OCI-LY1 (cell line): Measurements from ENCODE around the gene PVALB.

ENCODE experiments used
- EZH2 ChIP-seq: fragments of 200-600 bp; sonication (generic), shearing (Covaris generic); IDR thresholded peaks from 2 replicates; pipeline ENCODE4 v1.8.0; 2017; ENCODE audit warnings: borderline replicate concordance, mixed run types, mild to moderate bottlenecking, antibody characterized with exemption, low read length, moderate library complexity, mixed read lengths
- TF ChIP-seq, protein P1 (sequence below): fragments of 200-600 bp; sonication (generic), shearing (Covaris generic); IDR thresholded peaks from 2 replicates; pipeline ENCODE4 v1.5.1; 2017; ENCODE audit warnings: mild to moderate bottlenecking, antibody characterized with exemption, low read length, moderate library complexity, mixed read lengths

DNA sequence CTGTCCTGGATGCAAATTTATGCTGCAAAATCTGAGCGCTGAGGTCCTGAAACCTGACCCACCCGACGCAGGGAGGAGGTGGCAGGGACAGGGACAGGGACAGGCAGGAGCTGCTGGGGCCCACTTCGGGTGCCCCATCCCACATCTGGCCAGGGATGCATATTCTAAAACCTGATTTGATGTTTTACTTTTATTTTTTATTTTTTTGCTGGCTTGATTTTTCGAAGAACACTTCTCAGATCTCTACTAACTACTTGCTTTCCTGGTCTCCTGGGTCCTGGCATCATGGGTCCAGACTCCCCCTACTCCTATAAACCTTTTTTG is 652 bp upstream of the PVALB start:
- TF ChIP-seq, protein P1, sequence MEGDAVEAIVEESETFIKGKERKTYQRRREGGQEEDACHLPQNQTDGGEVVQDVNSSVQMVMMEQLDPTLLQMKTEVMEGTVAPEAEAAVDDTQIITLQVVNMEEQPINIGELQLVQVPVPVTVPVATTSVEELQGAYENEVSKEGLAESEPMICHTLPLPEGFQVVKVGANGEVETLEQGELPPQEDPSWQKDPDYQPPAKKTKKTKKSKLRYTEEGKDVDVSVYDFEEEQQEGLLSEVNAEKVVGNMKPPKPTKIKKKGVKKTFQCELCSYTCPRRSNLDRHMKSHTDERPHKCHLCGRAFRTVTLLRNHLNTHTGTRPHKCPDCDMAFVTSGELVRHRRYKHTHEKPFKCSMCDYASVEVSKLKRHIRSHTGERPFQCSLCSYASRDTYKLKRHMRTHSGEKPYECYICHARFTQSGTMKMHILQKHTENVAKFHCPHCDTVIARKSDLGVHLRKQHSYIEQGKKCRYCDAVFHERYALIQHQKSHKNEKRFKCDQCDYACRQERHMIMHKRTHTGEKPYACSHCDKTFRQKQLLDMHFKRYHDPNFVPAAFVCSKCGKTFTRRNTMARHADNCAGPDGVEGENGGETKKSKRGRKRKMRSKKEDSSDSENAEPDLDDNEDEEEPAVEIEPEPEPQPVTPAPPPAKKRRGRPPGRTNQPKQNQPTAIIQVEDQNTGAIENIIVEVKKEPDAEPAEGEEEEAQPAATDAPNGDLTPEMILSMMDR: no peak
- TF ChIP-seq EZH2: no peak
